BLaER1 treated with 17β-estradiol and CSF1 and Interleukin-3, amounts not matched to agents 10 nM and 100 nM (cell line): ENCODE data around the gene PCSK1N.

Source experiments
- H3K27ac ChIP-seq, 11 experiments: shearing (Covaris generic); formaldehyde crosslinking; 2 replicates each; pipeline ENCODE4 v1.8.1; 2022
- H3K27me3 ChIP-seq, 11 experiments: shearing (Covaris generic); formaldehyde crosslinking; 2 replicates each; pipeline ENCODE4 v1.8.1; 2022
- H3K36me3 ChIP-seq, 11 experiments: shearing (Covaris generic); formaldehyde crosslinking; 2 replicates each; pipeline ENCODE4 v1.8.1; 2022
- H3K4me1 ChIP-seq, 10 experiments: shearing (Covaris generic); formaldehyde crosslinking; 2 replicates each; pipeline ENCODE4 v1.8.1; 2022
- H3K4me2 ChIP-seq, 11 experiments: shearing (Covaris generic); formaldehyde crosslinking; 2 replicates each; pipeline ENCODE4 v1.8.1; 2022
- H3K4me3 ChIP-seq, 10 experiments: shearing (Covaris generic); formaldehyde crosslinking; 2 replicates each; pipeline ENCODE4 v1.8.1; 2022
- H3K9ac ChIP-seq, 11 experiments: shearing (Covaris generic); formaldehyde crosslinking; 2 replicates each; pipeline ENCODE4 v1.8.1; 2022
- H3K9me3 ChIP-seq, 11 experiments: shearing (Covaris generic); formaldehyde crosslinking; replicated peaks in 1 of 11; 2 replicates each; pipeline ENCODE4 v1.8.1; 2022
- H4K20me1 ChIP-seq, 11 experiments: shearing (Covaris generic); formaldehyde crosslinking; 2 replicates each; pipeline ENCODE4 v1.8.1; 2022
- Cebpa-rat ChIP-seq, 11 experiments: shearing (Covaris generic); IDR thresholded peaks; 2 replicates each; pipeline ENCODE4 v1.8.1; 2022

The PCSK1N gene

GRCh38 chrX:48789366-48790220, 45.8 kb downstream of the PCSK1N start:
- Histone ChIP-seq H3K4me2 (peak overlapping the region in 3 of 11 experiments; percentile 9 to 23 (median 18); a peak in 2 of 22 replicates), H3K4me1 (peaks cover 0 to 6% (median 0%) of the 10 kb centered on the region in 10 experiments; a peak in 2 of 20 replicates), H3K9me3 (no peaks in the 10 kb centered on the region), H3K9ac (no peak overlapping the region), H3K36me3 (no peaks in the 10 kb centered on the region), H4K20me1 (peaks cover 0 to 11% (median 0%) of the 10 kb centered on the region in 11 experiments; a peak in 4 of 22 replicates), H3K4me3 (no peak overlapping the region), H3K27me3 (peaks cover 35 to 95% (median 75%) of the 10 kb centered on the region in 11 experiments), H3K27ac (no peak overlapping the region)
- no peak for TF ChIP-seq Cebpa-rat (IDR thresholded peaks at IDR 0.05)

- Histone ChIP-seq H3K4me2 (no peak overlapping the region), H4K20me1 (peaks cover 0 to 10% (median 0%) of the 10 kb centered on the region in 11 experiments; a peak in 4 of 22 replicates), H3K4me3 (no peak overlapping the region), H3K27ac (no peak overlapping the region), H3K36me3 (no peaks in the 10 kb centered on the region), H3K9me3 (no peaks in the 10 kb centered on the region), H3K27me3 (peaks cover 26 to 88% (median 68%) of the 10 kb centered on the region in 11 experiments), H3K9ac (no peak overlapping the region), H3K4me1 (peaks cover 0 to 6% (median 0%) of the 10 kb centered on the region in 10 experiments; a peak in 2 of 20 replicates)
- TF ChIP-seq Cebpa-rat (IDR thresholded peaks at IDR 0.05): no peak
Observed at GRCh38 chrX:48787505-48788443, 47.6 kb downstream of the PCSK1N start.

- no peak overlapping the region for H3K4me2 ChIP-seq
- H3K9ac ChIP-seq: no peak overlapping the region
- no peak overlapping the region for H3K27ac ChIP-seq
- no peaks in the 10 kb centered on the region for H3K9me3 ChIP-seq
- TF ChIP-seq Cebpa-rat (IDR thresholded peaks at IDR 0.05): no peak
- no peak overlapping the region for H3K4me3 ChIP-seq
- peaks cover 0 to 2% (median 0%) of the 10 kb centered on the region in 11 experiments; a peak in 3 of 22 replicates for H4K20me1 ChIP-seq
- H3K27me3 ChIP-seq: peaks cover 24 to 86% (median 67%) of the 10 kb centered on the region in 11 experiments
- no peaks in the 10 kb centered on the region for H3K36me3 ChIP-seq
- peaks cover 0 to 6% (median 0%) of the 10 kb centered on the region in 10 experiments; a peak in 2 of 20 replicates for H3K4me1 ChIP-seq
Observed at GRCh38 chrX:48786825-48787504, 48.4 kb downstream of the PCSK1N start.

- no peak for TF ChIP-seq Cebpa-rat (IDR thresholded peaks at IDR 0.05)
- Histone ChIP-seq H3K9ac (no peak within 1 kb of the TSS), H3K4me1 (peaks cover 0 to 6% (median 0%) of the 10 kb centered on the region in 10 experiments; a peak in 2 of 20 replicates)
Observed at GRCh38 chrX:48786341-48786800, 49.0 kb downstream of the PCSK1N start, which contains the start of gene GATA1. TSS of gene GATA1 (plus strand) at chrX:48786590. CDS start at chrX:48791110, 4,520 bp downstream.

GRCh38 chrX:48785540-48786214, 49.7 kb downstream of the PCSK1N start:
- Histone ChIP-seq H3K27me3 (peaks cover 24 to 84% (median 58%) of the 10 kb centered on the region in 11 experiments), H3K4me2 (no peak overlapping the region), H3K9ac (no peak overlapping the region), H4K20me1 (no peaks in the 10 kb centered on the region; a peak in 2 of 22 replicates), H3K4me1 (peaks cover 0 to 6% (median 0%) of the 10 kb centered on the region in 10 experiments; a peak in 2 of 20 replicates), H3K9me3 (0 out of 22 replicates have a peak, but pooled peaks cover 0 to 4% (median 0%) of the 10 kb centered on the region in 11 experiments), H3K36me3 (no peaks in the 10 kb centered on the region), H3K4me3 (no peak overlapping the region), H3K27ac (no peak overlapping the region)
- no peak for TF ChIP-seq Cebpa-rat (IDR thresholded peaks at IDR 0.05)

More at GRCh38 chrX:48786341-48786800, 49.0 kb downstream of the PCSK1N start, which contains the start of gene GATA1:
- Histone ChIP-seq H3K27me3 (peaks cover 24 to 86% (median 62%) of the 10 kb centered on the region in 11 experiments), H3K36me3 (no peaks in the 10 kb centered on the region), H3K9me3 (0 out of 22 replicates have a peak, but pooled peaks cover 0 to 3% (median 0%) of the 10 kb centered on the region in 11 experiments), H3K4me3 (no peak within 1 kb of the TSS), H4K20me1 (no peaks in the 10 kb centered on the region; a peak in 2 of 22 replicates), H3K4me2 (no peak within 1 kb of the TSS), H3K27ac (no peak within 1 kb of the TSS)

GRCh38 chrX:48785186-48785539, 50.2 kb downstream of the PCSK1N start:
- no peak for TF ChIP-seq Cebpa-rat (IDR thresholded peaks at IDR 0.05)
- H3K4me2 ChIP-seq: no peak overlapping the region
- H3K27ac ChIP-seq: no peak overlapping the region
- H3K27me3 ChIP-seq: peaks cover 25 to 84% (median 58%) of the 10 kb centered on the region in 11 experiments
- 0 out of 22 replicates have a peak, but pooled peaks cover 0 to 4% (median 0%) of the 10 kb centered on the region in 11 experiments for H3K9me3 ChIP-seq
- no peaks in the 10 kb centered on the region; a peak in 2 of 22 replicates for H4K20me1 ChIP-seq
- H3K36me3 ChIP-seq: no peaks in the 10 kb centered on the region
- H3K9ac ChIP-seq: no peak overlapping the region
- H3K4me1 ChIP-seq: peaks cover 0 to 6% (median 0%) of the 10 kb centered on the region in 10 experiments; a peak in 2 of 20 replicates
- H3K4me3 ChIP-seq: no peak overlapping the region

- H3K9ac ChIP-seq: no peak overlapping the region
- no peak for TF ChIP-seq Cebpa-rat (IDR thresholded peaks at IDR 0.05)
- peaks cover 0 to 4% (median 0%) of the 10 kb centered on the region in 10 experiments; a peak in 2 of 20 replicates for H3K4me1 ChIP-seq
- H3K9me3 ChIP-seq: 0 out of 22 replicates have a peak, but pooled peaks cover 0 to 4% (median 0%) of the 10 kb centered on the region in 11 experiments
- no peaks in the 10 kb centered on the region for H3K36me3 ChIP-seq
- H3K4me2 ChIP-seq: no peak overlapping the region
- H4K20me1 ChIP-seq: no peaks in the 10 kb centered on the region; a peak in 2 of 22 replicates
- H3K4me3 ChIP-seq: no peak overlapping the region
- H3K27me3 ChIP-seq: peaks cover 25 to 84% (median 58%) of the 10 kb centered on the region in 11 experiments
- H3K27ac ChIP-seq: no peak overlapping the region
Observed at GRCh38 chrX:48784726-48785125, 50.7 kb downstream of the PCSK1N start.
